Skin of body (tissue), 2 donors: ENCODE data around the gene KIF9. TPM values are rescaled to one million over a fixed set of nuclear protein-coding genes. Genes with fewer than 3 reads are reported as not detected.
A peak's percentile ranks its signal among the peaks of the same experiment; 100 is the strongest.
"Not testable (repeated sequence)": the region's sequence is repeated elsewhere in the genome, so short reads cannot be mapped to it uniquely, and the experiment has no call there.

ENCODE experiments used
- DNase-seq: peaks from one replicate; lab custom pipeline; 2025; lab: John Stamatoyannopoulos, UW
- total RNA-seq: library from RNA; depleted of rRNA; stranded (reverse); fragments of >200 nt; gene quantifications from one replicate; pipeline ENCODE4 v1.2.3, GENCODE V29; 2014

The KIF9 gene
- 2.1 TPM for total RNA-seq

GRCh38 chr3:47282424-47283192, at the start of gene KIF9, which contains the start of gene KLHL18:
Gene KIF9 (minus strand): TSS chr3:47282799. CDS start chr3:47277374, 5,425 bp downstream.
Gene KLHL18 (plus strand): TSS chr3:47282944. CDS start chr3:47282966, 22 bp downstream.
- DNase-seq, result peak; percentile 94

- peak; percentile 79 for DNase-seq
These were observed 41.8 kb upstream of the KIF9 start for GRCh38 chr3:47324278-47324865.

- no peak for DNase-seq
These were observed 41.1 kb upstream of the KIF9 start for GRCh38 chr3:47323431-47324277.

GRCh38 chr3:47319956-47320355, 37.4 kb upstream of the KIF9 start:
- DNase-seq, result no peak

DNA sequence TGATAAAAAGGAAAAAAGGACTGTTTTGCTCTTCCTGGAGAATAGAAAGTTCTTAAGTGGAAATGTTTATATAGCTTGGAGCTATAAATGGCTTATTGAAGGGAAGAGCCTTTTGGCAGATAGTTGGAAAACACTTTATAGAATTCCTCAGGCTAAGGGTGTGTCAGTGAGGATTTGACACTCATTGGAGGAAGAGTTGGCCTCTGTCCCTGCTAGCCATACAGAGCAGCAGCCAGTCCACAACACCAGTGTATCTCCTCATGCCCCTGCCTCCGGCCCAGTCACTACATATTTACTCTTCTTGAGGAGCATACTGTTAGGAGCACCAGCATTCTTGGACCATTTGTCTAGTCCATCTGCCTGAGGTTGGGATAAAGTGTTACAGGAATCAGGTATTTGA, 36.3 kb upstream of the KIF9 start:
- DNase-seq, result no peak

GRCh38 chr3:47316151-47316550, 33.6 kb upstream of the KIF9 start:
- DNase-seq, result not testable (repeated sequence)

GRCh38 chr3:47315069-47315647, 32.6 kb upstream of the KIF9 start:
- DNase-seq, result peak; percentile 29

DNA sequence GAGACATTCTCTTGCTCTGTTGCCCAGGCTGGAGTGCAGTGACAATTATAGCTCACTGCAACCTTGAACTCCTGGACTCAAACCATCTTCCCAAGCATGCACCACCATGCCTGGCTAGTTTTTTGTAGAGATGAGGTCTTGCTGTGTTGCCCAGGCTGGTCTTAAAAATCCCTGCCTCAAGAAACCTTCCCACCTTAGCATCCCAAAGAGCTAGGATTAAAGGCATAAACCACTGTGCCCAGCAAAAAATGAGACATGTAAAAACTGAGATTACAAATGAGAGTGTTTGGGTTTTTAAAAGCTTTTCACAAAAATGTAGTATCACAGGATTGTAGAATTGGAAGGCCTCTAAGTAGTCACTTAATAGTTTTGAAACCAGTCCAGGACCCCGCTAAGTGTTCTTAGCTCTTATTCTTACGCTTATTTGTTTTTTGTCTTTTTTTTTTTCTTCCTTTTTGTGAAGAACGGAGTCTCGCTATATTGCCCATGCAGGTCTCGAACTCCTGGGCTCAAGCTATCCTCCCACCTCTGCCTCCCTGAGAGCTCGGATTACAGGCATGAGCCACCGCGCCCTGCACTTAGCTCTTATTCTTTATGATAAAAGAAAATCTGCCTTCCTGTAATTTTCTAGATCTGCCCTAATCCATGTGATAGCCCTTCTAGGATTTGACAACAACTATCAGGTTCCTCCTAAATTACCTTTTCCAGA, 31.6 kb upstream of the KIF9 start:
- no peak for DNase-seq

GRCh38 chr3:47313341-47314055, 30.9 kb upstream of the KIF9 start:
- no peak for DNase-seq

DNA sequence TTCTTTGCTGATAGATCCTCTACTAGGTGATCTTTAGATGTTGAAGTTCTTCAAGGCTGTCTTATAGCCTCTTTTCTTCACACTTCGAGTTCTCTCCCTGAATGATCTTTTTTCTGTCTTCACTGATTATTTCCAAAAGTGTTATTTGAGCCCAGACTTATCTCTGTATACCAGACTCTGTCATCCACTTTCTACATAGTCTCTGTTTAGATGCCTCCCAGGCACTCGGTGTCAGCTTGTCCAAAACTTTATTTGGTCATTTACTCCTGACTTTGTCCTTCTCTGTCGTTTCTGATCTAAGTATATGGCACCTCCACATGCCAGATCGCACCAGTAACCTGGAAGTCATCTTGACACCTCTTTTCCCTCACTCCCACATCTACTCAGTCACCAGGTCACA, 27.8 kb upstream of the KIF9 start:
- DNase-seq, result no peak

- DNase-seq, result not testable (repeated sequence)
These were observed 26.6 kb upstream of the KIF9 start for GRCh38 chr3:47309231-47309630.

GRCh38 chr3:47306022-47306421, 23.4 kb upstream of the KIF9 start:
- no peak for DNase-seq

- DNase-seq, result no peak
These were observed 18.9 kb upstream of the KIF9 start for GRCh38 chr3:47301456-47301855.

DNA sequence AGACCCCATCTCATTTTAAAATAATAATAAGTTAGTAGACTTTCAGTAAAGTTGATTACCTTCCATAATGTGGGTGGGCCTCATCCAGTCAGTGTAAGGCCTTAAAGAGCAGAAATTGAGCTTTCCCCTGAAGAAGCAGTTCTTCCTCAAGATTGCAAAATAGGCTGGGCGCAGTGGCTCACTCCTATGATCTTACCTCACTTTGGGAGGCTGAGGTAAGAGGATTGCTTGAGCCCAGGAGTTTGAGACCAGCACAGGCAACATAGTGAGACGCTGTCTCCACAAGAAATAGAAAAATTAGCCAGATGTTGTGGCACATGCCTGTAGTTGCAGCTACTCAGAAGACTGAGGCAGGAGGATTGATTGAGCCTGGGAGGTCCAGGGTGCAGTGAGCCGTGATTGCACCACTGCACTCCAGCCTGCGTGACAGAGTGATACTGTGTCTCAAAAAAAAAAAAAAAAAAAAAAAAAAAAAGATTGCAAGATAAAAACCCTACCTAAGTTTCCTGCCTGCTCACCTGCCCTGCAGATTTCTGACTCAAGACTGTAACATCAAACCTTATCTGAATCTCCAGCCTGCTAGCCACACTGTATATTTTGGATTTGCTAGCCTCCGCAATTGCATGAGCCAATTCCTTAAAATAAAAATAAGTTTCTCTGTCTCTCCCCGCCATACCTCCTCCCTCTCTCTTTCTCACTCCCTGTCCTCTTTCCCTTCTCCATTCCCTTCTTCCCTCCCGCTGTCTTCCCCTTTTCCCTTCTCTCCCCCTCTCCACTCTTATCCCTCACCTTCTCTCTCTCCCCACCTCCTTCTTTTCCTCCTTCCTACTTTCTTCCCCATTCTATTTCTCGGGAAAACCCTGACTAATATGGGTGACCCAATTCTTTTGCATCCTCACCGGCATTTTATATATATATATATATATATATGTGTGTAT, 17.1 kb upstream of the KIF9 start:
- no peak for DNase-seq

GRCh38 chr3:47298439-47298838, 15.8 kb upstream of the KIF9 start:
- DNase-seq, result no peak

DNA sequence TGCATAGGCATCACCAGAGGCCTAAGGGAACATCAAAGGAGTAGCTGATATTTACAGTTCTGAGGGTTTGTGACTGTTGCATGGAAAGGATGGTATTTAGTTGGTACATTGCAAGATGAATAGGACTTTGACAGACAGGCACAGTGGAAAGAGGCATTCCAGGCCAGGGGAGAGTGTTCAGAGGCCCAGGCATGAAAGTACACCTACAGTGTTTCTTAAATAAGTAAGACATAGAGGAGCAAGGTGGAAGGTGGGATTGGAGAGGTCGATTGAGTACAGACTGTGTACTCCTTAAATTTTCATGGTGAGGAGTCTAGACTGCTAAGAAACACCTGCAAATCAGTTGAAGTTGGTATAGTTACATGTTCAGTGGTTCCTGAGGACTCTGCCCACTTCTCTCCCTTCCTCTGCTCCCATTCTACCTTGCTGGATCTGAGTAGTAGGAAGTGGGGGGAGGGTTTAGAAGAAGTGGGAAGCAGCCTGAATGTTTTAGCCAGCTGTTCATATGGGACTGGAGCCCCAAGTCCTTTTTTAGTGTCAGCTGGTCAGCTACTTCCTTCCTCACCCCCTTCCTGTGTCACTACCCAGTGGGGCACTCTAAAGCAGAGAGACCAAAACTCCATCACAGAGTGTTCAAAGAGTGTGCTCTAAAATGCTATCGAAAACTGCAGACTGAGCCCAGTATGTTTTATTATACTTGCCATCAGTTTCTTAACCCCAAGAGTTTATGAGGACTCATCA, 14.1 kb upstream of the KIF9 start:
- DNase-seq, result no peak

- no peak for DNase-seq
These were observed 13.4 kb upstream of the KIF9 start for GRCh38 chr3:47295976-47296375.

GRCh38 chr3:47295322-47295721, 12.7 kb upstream of the KIF9 start:
- peak; percentile 43 for DNase-seq

DNA sequence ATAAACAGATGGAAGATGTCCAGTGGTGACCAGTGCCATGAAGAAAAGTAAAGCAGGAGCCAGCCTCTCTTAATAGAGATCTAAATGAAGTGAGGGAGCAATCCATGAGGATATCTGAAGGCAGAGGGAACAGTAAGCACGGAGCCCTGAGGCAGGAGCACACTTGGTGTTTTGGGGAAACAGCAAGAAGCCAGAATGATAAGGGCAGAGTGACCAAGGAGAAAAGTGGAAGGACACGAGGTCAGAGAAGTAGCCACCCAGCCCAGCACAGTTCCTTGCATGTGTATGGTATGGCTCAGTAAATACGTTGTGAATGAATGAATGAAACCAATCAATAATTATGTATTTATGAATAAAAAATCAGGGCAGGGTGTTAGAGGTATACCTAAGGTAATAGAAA, 11.8 kb upstream of the KIF9 start:
- no peak for DNase-seq
